ENCODE results near the gene NDUFA5. TPM values are rescaled to one million over a fixed set of nuclear protein-coding genes. Genes with fewer than 3 reads are reported as not detected.

The NDUFA5 gene
- 22.2 and 34.1 TPM in 2 replicates for total RNA-seq

GRCh38 chr7:123557398-123558288 lies at the start of gene NDUFA5:
Gene NDUFA5, minus strand, starts transcription at chr7:123557818. Its CDS starts 23 bp downstream, at chr7:123557795.

GRCh38 chr7:123601530-123601929 lies 43.9 kb upstream of the NDUFA5 start, which contains the start of gene ASB15:
Gene ASB15, plus strand, starts transcription at chr7:123601821. Its CDS starts 12,682 bp downstream, at chr7:123614503.

GRCh38 chr7:123534383-123535260 lies 23.0 kb downstream of the NDUFA5 start, which contains the start of gene IQUB:
Gene IQUB, minus strand, starts transcription at chr7:123534595. Its CDS starts 22,255 bp downstream, at chr7:123512340.

Other genes starting within 250 kb of the NDUFA5 start
- 0.19 and 0.21 TPM in 2 replicates for gene IQUB, start 23.2 kb downstream of the NDUFA5 start, total RNA-seq
- not detected in 2 replicates for gene ASB15, start 44.0 kb upstream of the NDUFA5 start, total RNA-seq
- gene LMOD2, start 98.0 kb upstream of the NDUFA5 start, total RNA-seq, result not detected in 2 replicates
- gene WASL, start 191.2 kb upstream of the NDUFA5 start, total RNA-seq, result 12.8 and 21.0 TPM in 2 replicates